ENCODE results near the gene APLF.

The APLF gene

GRCh38 chr2:68425503-68425902 lies 41.9 kb upstream of the APLF start:
- Histone ChIP-seq H3K4me3 (ENCODE audit: insufficient read length, low read depth) (no peak overlapping the region), H3K9ac (ENCODE audit: insufficient read length, low read depth) (no peak overlapping the region), H3K4me1 (ENCODE audit: insufficient read depth, insufficient read length) (no peaks in the 10 kb centered on the region), H3K27me3 (ENCODE audit: insufficient read depth, insufficient read length) (no peaks in the 10 kb centered on the region), H3K36me3 (ENCODE audit: insufficient read depth, insufficient read length, low read length) (no peaks in the 10 kb centered on the region), H3K9me3 (ENCODE audit: insufficient read depth, low read length) (no peaks in the 10 kb centered on the region)
- DNase-seq (ENCODE audit: low read depth, low spot score): no peak
- TF ChIP-seq YY1 (IDR thresholded peaks at IDR 0.05; ENCODE audit: insufficient read depth, insufficient read length) (no peak), SUZ12 (IDR thresholded peaks at IDR 0.05; ENCODE audit: extremely low read depth, insufficient read depth, insufficient read length) (no peak)

GRCh38 chr2:68426446-68426845 lies 40.9 kb upstream of the APLF start:
- Histone ChIP-seq H3K4me3 (ENCODE audit: insufficient read length, low read depth) (no peak overlapping the region), H3K36me3 (ENCODE audit: insufficient read depth, insufficient read length, low read length) (no peaks in the 10 kb centered on the region), H3K4me1 (ENCODE audit: insufficient read depth, insufficient read length) (no peaks in the 10 kb centered on the region), H3K27me3 (ENCODE audit: insufficient read depth, insufficient read length) (no peaks in the 10 kb centered on the region), H3K9me3 (ENCODE audit: insufficient read depth, low read length) (no peaks in the 10 kb centered on the region), H3K9ac (ENCODE audit: insufficient read length, low read depth) (no peak overlapping the region)
- TF ChIP-seq ZNF274 (IDR thresholded peaks at IDR 0.05; ENCODE audit: low read depth, low read length) (no peak), YY1 (IDR thresholded peaks at IDR 0.05; ENCODE audit: insufficient read depth, insufficient read length) (no peak), SUZ12 (IDR thresholded peaks at IDR 0.05; ENCODE audit: extremely low read depth, insufficient read depth, insufficient read length) (no peak)
- no peak for DNase-seq (ENCODE audit: low read depth, low spot score)

GRCh38 chr2:68426848-68427579 lies 40.4 kb upstream of the APLF start:
- Histone ChIP-seq H3K4me3 (ENCODE audit: insufficient read length, low read depth) (no peak overlapping the region), H3K27me3 (ENCODE audit: insufficient read depth, insufficient read length) (no peaks in the 10 kb centered on the region), H3K4me1 (ENCODE audit: insufficient read depth, insufficient read length) (no peaks in the 10 kb centered on the region), H3K9me3 (ENCODE audit: insufficient read depth, low read length) (no peaks in the 10 kb centered on the region), H3K9ac (ENCODE audit: insufficient read length, low read depth) (no peak overlapping the region), H3K36me3 (ENCODE audit: insufficient read depth, insufficient read length, low read length) (no peaks in the 10 kb centered on the region)
- TF ChIP-seq YY1 (IDR thresholded peaks at IDR 0.05; ENCODE audit: insufficient read depth, insufficient read length): no peak
- no peak for TF ChIP-seq ZNF274 (IDR thresholded peaks at IDR 0.05; ENCODE audit: low read depth, low read length)
- no peak for TF ChIP-seq SUZ12 (IDR thresholded peaks at IDR 0.05; ENCODE audit: extremely low read depth, insufficient read depth, insufficient read length)
- no peak for DNase-seq (ENCODE audit: low read depth, low spot score)

GRCh38 chr2:68428126-68428525 lies 39.3 kb upstream of the APLF start:
- TF ChIP-seq SUZ12 (IDR thresholded peaks at IDR 0.05; ENCODE audit: extremely low read depth, insufficient read depth, insufficient read length) (no peak), ZNF274 (IDR thresholded peaks at IDR 0.05; ENCODE audit: low read depth, low read length) (no peak), YY1 (IDR thresholded peaks at IDR 0.05; ENCODE audit: insufficient read depth, insufficient read length) (no peak)
- H3K9ac ChIP-seq (ENCODE audit: insufficient read length, low read depth): no peak overlapping the region

GRCh38 chr2:68428746-68429145 lies 38.6 kb upstream of the APLF start:
- Histone ChIP-seq H3K9me3 (ENCODE audit: insufficient read depth, low read length) (no peaks in the 10 kb centered on the region), H3K27me3 (ENCODE audit: insufficient read depth, insufficient read length) (no peaks in the 10 kb centered on the region), H3K9ac (ENCODE audit: insufficient read length, low read depth) (no peak overlapping the region), H3K36me3 (ENCODE audit: insufficient read depth, insufficient read length, low read length) (no peaks in the 10 kb centered on the region), H3K4me3 (ENCODE audit: insufficient read length, low read depth) (no peak overlapping the region), H3K4me1 (ENCODE audit: insufficient read depth, insufficient read length) (no peaks in the 10 kb centered on the region)
- TF ChIP-seq YY1 (IDR thresholded peaks at IDR 0.05; ENCODE audit: insufficient read depth, insufficient read length) (no peak), ZNF274 (IDR thresholded peaks at IDR 0.05; ENCODE audit: low read depth, low read length) (no peak), SUZ12 (IDR thresholded peaks at IDR 0.05; ENCODE audit: extremely low read depth, insufficient read depth, insufficient read length) (no peak)
- no peak for DNase-seq (ENCODE audit: low read depth, low spot score)

More at GRCh38 chr2:68428126-68428525, 39.3 kb upstream of the APLF start:
- no peak for DNase-seq (ENCODE audit: low read depth, low spot score)
- no peaks in the 10 kb centered on the region for H3K36me3 ChIP-seq (ENCODE audit: insufficient read depth, insufficient read length, low read length)
- H3K27me3 ChIP-seq (ENCODE audit: insufficient read depth, insufficient read length): no peaks in the 10 kb centered on the region
- no peaks in the 10 kb centered on the region for H3K9me3 ChIP-seq (ENCODE audit: insufficient read depth, low read length)
- no peaks in the 10 kb centered on the region for H3K4me1 ChIP-seq (ENCODE audit: insufficient read depth, insufficient read length)
- no peak overlapping the region for H3K4me3 ChIP-seq (ENCODE audit: insufficient read length, low read depth)

- TF ChIP-seq SUZ12 (IDR thresholded peaks at IDR 0.05; ENCODE audit: extremely low read depth, insufficient read depth, insufficient read length) (no peak), YY1 (IDR thresholded peaks at IDR 0.05; ENCODE audit: insufficient read depth, insufficient read length) (no peak), ZNF274 (IDR thresholded peaks at IDR 0.05; ENCODE audit: low read depth, low read length) (no peak)
- H3K36me3 ChIP-seq (ENCODE audit: insufficient read depth, insufficient read length, low read length): no peaks in the 10 kb centered on the region
- no peaks in the 10 kb centered on the region for H3K4me1 ChIP-seq (ENCODE audit: insufficient read depth, insufficient read length)
- no peak overlapping the region for H3K4me3 ChIP-seq (ENCODE audit: insufficient read length, low read depth)
- no peak for DNase-seq (ENCODE audit: low read depth, low spot score)
- no peak overlapping the region for H3K9ac ChIP-seq (ENCODE audit: insufficient read length, low read depth)
- H3K9me3 ChIP-seq (ENCODE audit: insufficient read depth, low read length): no peaks in the 10 kb centered on the region
- H3K27me3 ChIP-seq (ENCODE audit: insufficient read depth, insufficient read length): no peaks in the 10 kb centered on the region
These were observed 38.0 kb upstream of the APLF start for GRCh38 chr2:68429311-68429826.

- Histone ChIP-seq H3K4me1 (ENCODE audit: insufficient read depth, insufficient read length) (no peaks in the 10 kb centered on the region), H3K4me3 (ENCODE audit: insufficient read length, low read depth) (no peak overlapping the region)
- no peak for TF ChIP-seq ZNF274 (IDR thresholded peaks at IDR 0.05; ENCODE audit: low read depth, low read length)
- TF ChIP-seq SUZ12 (IDR thresholded peaks at IDR 0.05; ENCODE audit: extremely low read depth, insufficient read depth, insufficient read length): no peak
- no peak for TF ChIP-seq YY1 (IDR thresholded peaks at IDR 0.05; ENCODE audit: insufficient read depth, insufficient read length)
These were observed 35.9 kb upstream of the APLF start for GRCh38 chr2:68431316-68431972.

More at GRCh38 chr2:68431316-68431972, 35.9 kb upstream of the APLF start:
- Histone ChIP-seq H3K9me3 (ENCODE audit: insufficient read depth, low read length) (no peaks in the 10 kb centered on the region), H3K9ac (ENCODE audit: insufficient read length, low read depth) (no peak overlapping the region), H3K36me3 (ENCODE audit: insufficient read depth, insufficient read length, low read length) (no peaks in the 10 kb centered on the region), H3K27me3 (ENCODE audit: insufficient read depth, insufficient read length) (no peaks in the 10 kb centered on the region)
- no peak for DNase-seq (ENCODE audit: low read depth, low spot score)
